NCI-H345 treated with DMSO at 0.1 percent for 48 hours (cell line): Measurements from ENCODE around the gene PGA3.
A peak's percentile ranks its signal among the peaks of the same experiment; 100 is the strongest.
"Not testable (repeated sequence)": the region's sequence is repeated elsewhere in the genome, so short reads cannot be mapped to it uniquely, and the experiment has no call there.

ENCODE experiments used
- DNase-seq: peaks from one replicate; lab custom pipeline; 2025; ENCODE audit not compliant: unreplicated experiment; lab: John Stamatoyannopoulos, UW

Gene PGA3

DNA sequence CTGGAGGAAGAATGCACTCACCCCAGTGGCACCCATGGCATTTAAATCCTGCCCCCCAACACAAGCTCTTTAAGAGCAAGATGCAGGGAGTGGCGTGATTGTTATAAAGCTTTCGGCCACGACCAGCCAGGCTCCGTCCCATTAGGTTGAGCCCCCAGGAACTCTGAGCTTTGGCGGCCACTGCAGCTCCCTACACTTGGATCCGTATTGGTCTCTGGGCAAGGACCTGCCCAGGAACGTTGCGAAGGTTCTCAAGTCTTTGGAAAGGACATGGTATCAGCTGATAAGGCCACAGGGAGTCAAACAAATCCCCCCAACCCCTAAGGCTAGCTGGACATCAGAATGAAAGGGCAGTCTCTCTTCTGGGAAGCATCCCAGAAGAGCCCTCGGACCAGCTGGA, 32.7 kb upstream of the PGA3 start:
- DNase-seq = no peak

DNA sequence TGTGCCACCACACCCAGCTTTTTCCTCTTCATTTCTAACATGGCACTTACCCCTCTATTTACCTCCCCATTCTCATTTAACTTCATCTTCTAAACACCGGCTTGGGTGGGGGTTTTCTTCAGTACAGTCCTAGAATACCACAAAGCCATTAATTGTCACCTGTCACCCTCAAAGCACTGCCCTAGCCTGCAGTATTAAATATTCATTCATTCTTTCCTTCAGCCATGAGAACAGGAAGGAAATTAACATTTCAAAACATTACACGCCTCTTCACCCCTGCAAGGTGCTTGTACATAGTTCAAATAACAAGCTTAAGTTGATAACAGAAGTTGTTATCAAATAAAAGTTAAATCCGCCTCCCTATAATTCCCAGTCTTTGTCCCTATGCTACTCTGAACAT, 31.4 kb upstream of the PGA3 start:
- DNase-seq = no peak

DNA sequence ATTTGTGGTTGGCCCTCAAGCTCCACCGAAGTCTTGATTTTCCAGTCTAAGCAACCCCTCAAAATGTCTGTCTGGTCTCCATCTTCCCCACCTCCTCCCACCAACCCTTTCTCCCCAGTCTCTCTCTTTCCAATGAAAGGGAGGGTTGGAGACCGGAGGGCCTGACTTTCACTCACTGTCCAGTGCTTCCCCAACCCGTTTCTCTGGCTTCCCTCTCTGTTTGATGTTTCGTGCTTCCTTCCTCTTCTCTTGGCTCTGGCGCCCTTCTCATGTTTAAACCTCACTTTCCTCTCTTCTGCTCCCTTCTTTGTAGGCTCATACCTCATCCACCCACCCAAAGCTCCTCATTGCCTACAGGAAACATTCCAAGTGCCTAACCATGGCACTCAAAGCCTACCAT, 31.0 kb upstream of the PGA3 start:
- no peak for DNase-seq

DNA sequence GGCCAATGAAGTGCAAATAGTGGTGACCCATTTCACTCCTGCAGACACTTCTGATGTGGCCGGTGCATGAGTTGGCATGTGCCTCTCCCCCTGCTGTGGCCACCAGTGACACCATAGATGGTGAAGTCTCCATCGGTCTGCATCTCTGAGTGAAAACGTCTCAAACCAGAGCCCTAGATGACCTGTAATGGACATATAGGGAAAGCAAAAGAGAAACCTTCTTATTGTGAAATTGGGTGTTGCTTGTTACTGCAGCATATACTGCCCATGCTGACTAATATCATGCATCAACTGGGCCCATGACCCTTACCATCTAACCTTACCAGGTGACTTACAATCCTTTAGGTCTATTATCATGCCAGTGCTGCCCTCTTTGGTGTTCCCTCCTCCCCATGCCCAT, 30.4 kb upstream of the PGA3 start:
- no peak for DNase-seq

DNA sequence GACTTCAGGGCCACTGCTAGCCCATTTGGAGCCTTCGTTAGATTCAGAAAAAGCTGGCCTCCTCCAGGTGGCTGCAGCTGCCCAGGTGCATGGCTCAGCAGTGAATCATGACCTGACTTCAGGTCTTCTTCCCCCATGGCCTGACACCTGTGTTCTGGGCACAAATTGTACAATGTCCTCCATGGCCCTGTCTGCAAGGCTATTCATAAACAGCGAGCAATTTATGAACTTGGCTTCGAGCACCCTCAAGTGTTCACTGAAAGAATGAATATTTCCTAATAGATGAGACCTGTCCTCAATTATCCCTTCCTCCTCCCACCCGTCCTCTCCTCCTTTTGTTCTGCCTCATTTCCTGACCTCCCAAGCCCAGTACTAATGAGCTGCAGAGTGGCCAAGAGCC, 29.9 kb upstream of the PGA3 start:
- no peak for DNase-seq

DNA sequence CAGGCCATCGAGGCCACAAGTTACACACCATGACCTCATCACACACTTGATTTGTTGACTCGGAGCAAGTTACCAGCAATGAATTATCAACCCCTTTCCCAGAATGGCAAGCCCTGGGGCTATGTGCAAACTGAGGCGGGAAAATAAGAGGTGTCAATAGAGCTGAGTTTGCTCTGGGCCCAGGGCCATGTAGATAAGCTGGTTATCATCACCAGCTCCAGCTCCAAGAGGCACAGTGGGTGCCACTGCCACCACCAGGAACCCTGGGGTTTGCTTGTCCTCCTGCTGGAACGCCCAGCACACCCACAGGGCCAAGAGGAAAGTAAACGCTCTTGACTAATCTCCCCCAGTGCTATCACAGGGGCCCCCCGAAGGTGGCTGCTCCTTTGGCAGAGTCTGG, 29.0 kb upstream of the PGA3 start:
- DNase-seq = peak; percentile 7

DNA sequence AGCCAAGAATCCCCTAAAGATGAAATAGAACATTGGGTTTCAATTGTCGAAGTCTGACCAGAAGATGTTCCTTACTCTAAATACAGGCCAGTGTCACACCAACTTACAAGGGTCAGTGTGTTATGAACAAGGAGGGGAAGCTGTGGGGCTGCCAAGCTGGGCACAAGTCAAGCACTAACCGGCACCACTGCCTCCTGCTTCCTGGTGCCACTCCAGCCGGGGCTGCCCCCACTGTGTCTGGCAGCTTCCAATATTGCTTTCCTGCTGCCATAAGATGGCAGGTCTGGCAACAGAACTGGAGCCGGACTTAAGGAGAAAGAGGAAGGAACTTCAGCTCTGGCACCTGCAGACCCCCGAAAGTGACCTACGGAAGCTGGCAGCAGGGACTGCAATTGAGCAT, 28.4 kb upstream of the PGA3 start:
- DNase-seq = no peak

DNA sequence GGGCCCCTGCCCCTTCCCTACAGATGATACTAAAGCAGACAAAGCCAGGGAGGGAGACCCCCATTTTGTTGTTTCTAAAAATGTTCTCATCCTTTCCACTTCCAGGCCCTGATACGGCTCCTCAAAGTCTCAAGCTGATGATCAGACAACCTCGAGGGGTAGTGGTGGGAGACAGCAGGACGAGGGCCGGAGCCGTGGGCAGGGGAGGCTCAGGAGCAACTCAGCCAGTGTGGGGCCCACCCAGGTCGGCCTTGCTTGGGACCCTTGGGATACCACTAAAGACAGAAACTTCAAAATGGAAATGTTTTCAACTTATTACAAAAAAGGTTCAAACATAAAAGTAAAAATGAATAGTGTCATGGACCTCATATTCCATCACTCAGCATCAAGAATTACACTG, 26.9 kb upstream of the PGA3 start:
- no peak for DNase-seq

DNA sequence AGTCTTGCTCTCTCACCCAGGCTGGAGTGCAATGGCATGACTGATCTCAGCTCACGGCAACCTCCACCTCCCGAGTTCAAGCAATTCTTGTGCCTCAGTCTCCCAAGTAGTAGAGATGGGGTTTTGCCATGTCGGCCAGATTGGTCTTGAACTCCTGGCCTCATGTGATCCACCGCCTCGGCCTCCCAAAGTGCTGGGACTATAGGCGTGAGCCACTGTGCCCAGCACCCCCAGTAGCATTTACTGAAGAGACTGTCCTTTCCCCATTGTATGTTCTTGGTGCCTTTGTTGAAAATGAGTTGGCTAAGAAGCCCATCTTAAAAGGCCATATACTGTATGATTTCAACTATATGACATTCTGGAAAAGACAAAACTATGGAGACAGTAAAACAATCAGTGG, 23.1 kb upstream of the PGA3 start:
- not testable (repeated sequence) for DNase-seq

DNA sequence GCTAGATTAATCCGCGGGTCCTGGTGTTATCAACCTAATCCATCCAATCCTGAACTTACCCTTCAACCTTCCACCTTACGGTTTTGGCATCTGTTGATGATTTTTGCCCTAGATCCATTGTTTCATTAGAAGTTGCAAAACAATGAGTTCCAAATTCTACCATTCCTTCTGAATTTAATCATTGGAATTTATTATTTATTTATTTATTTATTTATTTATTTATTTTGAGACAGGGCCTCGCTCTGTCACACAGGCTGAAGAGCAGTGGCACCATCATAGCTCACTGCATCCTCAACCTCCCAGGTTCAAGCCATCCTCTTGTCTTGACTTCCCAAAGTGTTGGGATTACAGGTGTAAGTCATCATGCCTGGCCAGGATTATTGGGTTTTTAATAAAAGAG, 21.8 kb upstream of the PGA3 start:
- DNase-seq = no peak

DNA sequence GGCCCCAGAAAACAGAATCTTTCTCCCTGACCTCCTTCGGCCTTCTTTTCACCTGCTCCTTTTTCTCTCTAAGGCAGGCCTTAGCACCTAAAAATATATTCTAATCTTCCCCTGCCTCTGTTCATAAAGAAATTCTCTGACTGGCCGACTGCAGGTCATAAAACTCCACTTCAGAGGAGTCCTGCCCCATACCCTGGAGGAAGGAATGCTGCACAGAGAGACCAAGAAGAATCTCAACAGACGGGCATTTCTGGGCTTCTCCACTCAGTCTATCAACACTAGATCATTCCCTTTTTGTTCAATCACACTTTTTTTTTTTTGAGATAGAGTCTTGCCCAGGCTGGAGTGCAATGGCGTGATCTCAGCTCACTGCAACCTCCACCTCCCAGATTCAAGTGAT, 19.7 kb upstream of the PGA3 start:
- DNase-seq = no peak

DNA sequence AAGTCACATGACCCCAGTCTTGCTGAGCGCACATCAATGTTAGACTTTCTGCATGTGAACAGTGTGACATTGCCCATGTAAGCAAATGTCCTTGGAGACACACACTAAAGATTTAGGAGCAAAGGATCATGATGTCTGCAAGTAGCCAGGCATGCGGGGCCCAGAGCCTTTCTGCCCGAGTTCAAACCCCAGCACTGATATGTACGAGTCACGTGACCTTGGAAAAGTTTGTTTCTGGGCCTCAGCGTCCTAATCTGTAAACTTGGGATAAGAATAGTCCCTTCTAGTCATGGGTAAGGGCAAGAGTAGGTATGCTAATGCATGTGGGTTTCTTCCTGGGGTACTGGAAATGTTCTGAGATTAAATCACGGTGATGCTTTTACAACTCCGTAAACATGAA, 16.8 kb upstream of the PGA3 start:
- DNase-seq = no peak

DNA sequence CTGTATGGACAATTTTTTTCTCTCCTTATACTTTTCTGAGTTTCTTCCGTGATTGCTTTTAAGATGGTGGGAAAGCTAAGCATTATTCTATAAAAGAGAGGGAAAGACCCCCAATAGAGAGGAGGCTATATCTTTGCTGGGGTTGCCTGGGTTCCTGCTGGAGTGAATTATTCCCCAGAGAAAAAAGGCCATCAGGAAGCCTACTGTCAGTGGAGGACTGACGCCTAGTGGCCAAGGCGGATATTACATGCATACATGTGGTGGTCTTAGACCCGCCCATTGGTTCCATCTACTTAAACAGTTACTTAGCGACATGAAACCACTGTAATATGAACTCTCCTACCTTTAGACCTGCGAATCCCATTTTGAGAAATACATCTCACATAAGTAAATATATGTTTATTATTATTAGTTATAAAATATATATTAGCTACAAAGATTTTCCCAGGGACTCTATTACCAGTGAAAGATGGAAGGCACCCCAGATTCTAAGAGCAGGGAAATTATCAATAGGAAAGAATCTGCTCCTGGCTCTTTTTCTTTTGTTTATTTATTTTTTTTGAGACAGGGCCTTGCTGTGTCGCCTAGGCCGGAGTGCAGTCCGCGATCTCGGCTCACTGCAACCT, 15.7 kb upstream of the PGA3 start:
- DNase-seq = peak; percentile 81

DNA sequence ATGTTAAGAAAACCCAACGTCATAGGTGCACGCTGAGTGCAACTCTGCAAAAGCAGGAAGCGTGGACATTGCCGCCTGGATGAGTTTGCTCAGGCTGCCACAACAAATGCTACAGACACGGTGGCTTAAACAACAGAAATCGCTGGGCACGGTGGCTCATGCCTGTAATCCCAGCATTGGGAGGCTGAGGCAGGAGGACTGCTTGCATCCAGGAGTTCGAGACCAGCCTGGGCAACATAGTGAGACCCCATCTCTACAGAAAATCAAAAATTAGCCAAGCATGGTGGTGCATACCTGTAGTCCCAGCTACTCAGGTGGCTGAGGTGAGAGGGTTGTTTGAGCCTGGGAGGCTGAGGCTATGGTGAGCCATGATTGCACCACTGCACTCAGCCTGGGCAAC, 13.4 kb upstream of the PGA3 start:
- DNase-seq = no peak

DNA sequence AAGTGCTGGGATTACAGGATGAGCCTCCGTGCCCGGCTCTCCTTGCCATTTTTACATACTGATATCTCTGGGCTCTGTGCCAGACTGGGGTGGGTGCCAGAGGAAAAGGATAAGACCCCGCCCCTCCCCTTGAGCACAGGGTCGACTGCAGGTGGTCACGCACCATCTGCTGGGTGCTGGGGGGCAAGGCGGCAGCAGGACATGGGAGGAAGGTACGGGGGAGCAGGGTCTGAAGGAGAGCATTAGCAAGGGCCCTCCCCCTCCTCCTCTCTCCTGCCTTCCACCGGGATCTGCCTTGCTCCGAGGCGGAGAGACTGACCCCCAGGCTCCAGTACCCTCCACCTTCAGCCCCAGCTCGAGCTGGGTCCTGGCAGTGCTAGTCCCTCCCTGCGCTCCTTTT, 9.7 kb upstream of the PGA3 start:
- peak; percentile 3 for DNase-seq

DNA sequence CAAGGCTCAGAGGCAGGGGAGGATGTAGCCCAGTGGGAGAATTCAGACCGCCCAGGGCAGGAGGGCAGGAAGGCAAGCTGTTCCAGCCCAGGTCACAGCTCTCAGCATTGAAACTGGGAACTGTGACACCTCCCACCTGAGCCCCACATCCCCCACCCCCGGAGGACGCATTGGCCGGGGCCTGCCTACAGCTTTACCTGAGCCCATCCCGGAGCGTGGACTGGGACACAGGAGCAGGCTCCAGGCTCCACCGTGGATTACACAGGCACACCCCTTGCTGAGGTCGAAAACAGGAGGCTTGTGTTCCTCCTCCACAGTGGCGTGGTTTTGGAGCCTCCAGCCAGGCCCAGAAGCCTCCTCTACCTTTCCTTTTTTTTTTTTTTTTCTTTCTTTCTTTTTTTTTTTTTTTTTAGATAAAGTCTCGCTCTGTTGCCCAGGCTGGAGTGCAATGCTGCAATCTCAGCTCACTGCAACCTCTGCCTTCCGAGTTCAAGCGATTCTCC, 9.1 kb upstream of the PGA3 start:
- DNase-seq = no peak

DNA sequence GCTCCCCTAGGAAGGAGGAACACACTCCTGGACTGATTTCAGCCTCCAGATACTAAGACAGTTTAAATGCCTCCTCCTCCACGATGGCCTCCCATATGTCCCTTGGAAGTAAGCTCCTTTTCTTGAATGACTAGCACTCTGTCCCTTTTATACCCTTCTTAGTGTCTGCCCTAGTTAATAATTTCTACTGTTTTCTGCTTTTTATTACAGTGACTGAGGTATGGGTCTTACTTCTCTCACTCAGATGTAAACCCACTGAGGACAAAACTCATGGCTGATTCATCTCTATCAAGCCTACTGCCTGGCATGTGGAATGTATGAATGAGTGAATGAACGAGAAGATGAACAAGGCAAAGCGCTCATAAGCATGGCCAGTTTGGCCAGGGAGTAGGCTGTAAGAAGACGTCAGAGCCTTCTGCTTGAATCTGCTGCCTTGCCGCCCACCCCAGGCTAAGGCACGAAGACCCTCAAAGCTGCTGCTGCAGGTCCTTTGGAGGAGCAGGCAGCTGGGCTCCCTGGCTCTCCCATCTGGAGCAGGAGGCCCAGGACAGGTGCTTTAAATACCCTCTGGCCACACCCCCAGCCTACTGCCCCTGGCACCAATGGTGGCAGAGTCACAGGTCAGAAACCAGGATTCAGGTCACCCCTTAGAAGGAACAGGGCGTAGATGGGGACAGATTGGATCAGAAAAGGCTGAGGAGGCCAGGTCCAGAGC, 8.2 kb upstream of the PGA3 start:
- no peak for DNase-seq

DNA sequence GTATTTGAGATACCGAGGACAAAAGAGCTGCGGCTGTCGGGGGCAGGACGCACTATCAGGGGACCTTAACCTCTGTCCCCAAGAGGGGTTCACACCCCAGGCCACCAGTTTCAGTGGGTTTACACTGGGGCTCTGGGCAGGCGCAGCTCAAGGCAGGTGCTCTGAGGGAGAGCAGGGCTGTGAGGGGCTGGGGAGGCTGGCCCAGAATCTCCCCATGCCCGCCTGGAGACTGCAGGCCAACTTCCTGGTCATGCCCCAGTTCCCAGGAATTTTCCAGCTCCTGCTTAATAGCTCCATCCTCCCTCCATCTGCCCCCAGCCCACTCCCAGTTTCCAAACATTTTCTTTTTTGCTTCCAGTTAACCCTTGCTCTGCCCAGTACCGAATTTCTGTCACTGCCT, 7.6 kb upstream of the PGA3 start:
- no peak for DNase-seq

DNA sequence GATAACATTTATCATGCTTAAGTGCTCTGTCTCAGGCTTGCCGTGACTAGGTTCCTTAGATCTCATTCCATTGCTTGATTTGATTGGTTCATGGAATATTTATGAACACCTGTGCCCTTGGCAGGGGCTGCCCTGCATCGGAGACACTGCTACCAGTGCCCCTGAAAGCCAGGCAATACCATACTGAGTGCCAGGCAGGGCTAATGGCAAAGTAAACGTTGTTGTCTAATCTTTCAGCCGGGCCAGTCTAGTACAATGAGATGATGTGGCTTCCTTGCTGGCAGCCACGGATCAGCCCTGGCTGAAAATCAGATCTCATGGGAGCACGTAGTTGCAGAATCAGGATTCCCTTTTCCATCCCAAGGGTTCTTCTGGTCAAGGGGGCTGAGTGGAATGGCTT, 5.0 kb upstream of the PGA3 start:
- no peak for DNase-seq

DNA sequence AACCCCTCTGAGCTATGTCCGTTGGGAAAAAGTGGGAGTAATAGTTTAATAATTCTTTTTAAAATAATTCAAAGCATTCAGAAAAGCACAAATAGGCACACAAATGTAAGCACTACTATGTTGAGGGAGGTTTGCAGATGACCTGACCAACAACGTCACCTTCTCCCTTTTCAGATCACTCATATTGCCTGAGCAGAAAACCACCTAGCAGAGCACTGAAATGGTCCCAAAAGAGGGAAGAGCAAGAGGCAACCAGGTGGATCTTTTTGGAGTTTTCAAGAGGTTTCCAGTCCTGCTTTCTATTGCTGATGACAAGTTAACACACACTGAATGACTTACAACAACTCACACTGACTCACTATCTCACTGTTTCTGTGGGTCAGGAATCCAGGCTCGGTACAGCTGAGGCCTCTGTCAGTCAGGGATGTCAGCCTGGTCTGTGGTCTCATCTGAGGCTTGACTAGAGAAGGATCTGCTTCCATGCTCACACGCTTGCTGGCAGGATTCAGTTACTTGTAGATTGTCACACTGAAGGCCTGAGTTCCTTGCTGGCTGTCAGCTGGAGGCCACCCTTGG, 4.3 kb upstream of the PGA3 start:
- no peak for DNase-seq

DNA sequence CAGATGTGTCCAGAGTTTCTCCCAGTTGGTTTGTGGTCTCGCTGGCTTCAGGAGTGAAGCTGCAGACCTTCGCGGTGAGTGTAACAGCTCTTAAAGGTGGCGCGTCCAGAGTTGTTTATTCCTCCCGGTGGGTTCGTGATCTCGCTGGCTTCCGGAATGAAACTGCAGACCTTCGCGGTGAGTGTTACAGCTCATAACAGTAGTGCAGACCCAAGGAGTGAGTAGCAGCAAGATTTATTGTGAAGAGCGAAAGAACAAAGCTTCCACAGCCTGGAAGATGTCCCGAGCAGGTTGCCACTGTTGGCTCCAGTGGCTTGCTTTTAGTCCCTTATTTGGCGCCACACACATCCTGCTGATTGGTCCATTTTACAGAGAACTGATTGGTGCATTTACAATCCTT, 1.8 kb upstream of the PGA3 start:
- no peak for DNase-seq

DNA sequence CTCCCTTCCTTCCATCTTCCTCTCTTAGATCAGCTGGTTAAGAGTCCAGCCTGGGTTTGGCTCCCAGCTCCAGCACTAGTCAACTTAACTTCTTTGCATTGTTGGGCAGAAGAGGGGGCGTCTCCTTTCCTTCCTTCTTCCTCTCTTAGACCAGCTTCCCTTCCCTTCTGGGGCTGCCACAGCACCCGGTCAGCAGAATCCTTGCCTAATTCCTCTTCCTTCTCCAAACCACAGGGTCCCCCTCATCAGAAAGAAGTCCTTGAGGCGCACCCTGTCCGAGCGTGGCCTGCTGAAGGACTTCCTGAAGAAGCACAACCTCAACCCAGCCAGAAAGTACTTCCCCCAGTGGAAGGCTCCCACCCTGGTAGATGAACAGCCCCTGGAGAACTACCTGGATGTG, 558 bp downstream of the PGA3 start:
- not testable (repeated sequence) for DNase-seq
